ENCODE data around the gene HOXB4.
A peak's percentile ranks its signal among the peaks of the same experiment; 100 is the strongest.

HOXB4 gene

GRCh38 chr17:48620461-48621139 lies 42.5 kb upstream of the HOXB4 start:
- Histone ChIP-seq H3K36me3 (ENCODE audit: low read length) (no peaks in the 10 kb centered on the region), H3K9me2 (replicated peaks; ENCODE audit: insufficient read depth, low read length) (no peaks in the 10 kb centered on the region), H3K27me3 (ENCODE audit: low read length) (no peaks in the 10 kb centered on the region), H3K4me2 (ENCODE audit: low read depth, low read length, poor library complexity, severe bottlenecking) (no peak overlapping the region), H3K79me2 (ENCODE audit: insufficient read depth, low read length) (no peaks in the 10 kb centered on the region), H3K9ac (ENCODE audit: low read length) (no peak overlapping the region), H2AFZ (ENCODE audit: low read depth, low read length, severe bottlenecking) (no peak overlapping the region), H3F3A (ENCODE audit: insufficient read depth) (no peaks in the 10 kb centered on the region), H3K9me3 (ENCODE audit: insufficient read depth, low read length) (no peaks in the 10 kb centered on the region), H3K27ac (ENCODE audit: low read depth, low read length) (no peak overlapping the region), H4K20me1 (ENCODE audit: low read depth, low read length) (no peaks in the 10 kb centered on the region), H3K4me3 (ENCODE audit: insufficient read depth, low read length, poor library complexity, severe bottlenecking) (no peak overlapping the region)
- TF ChIP-seq CTCF (IDR thresholded peaks at IDR 0.05; ENCODE audit: insufficient read depth, low read length, poor library complexity, severe bottlenecking) (no peak), EZH2phosphoT487 (conservative IDR thresholded peaks at IDR 0.05; ENCODE audit: low read length) (no peak)

GRCh38 chr17:48619826-48620449 lies 41.8 kb upstream of the HOXB4 start:
- H2AFZ ChIP-seq (ENCODE audit: low read depth, low read length, severe bottlenecking) = no peak overlapping the region
- H3K4me3 ChIP-seq (ENCODE audit: insufficient read depth, low read length, poor library complexity, severe bottlenecking) = no peak overlapping the region
- H3K27me3 ChIP-seq (ENCODE audit: low read length) = no peaks in the 10 kb centered on the region

GRCh38 chr17:48618256-48618896 lies 40.2 kb upstream of the HOXB4 start:
- H3K9me3 ChIP-seq (ENCODE audit: insufficient read depth, low read length) = no peaks in the 10 kb centered on the region
- no peaks in the 10 kb centered on the region for H3F3A ChIP-seq (ENCODE audit: insufficient read depth)
- H3K27ac ChIP-seq (ENCODE audit: low read depth, low read length) = no peak overlapping the region
- no peak overlapping the region for H3K4me3 ChIP-seq (ENCODE audit: insufficient read depth, low read length, poor library complexity, severe bottlenecking)
- TF ChIP-seq EZH2phosphoT487 (conservative IDR thresholded peaks at IDR 0.05; ENCODE audit: low read length) (no peak), CTCF (IDR thresholded peaks at IDR 0.05; ENCODE audit: insufficient read depth, low read length, poor library complexity, severe bottlenecking) (peak; percentile 84)
- no peak overlapping the region for H3K4me2 ChIP-seq (ENCODE audit: low read depth, low read length, poor library complexity, severe bottlenecking)
- H3K36me3 ChIP-seq (ENCODE audit: low read length) = no peaks in the 10 kb centered on the region
- no peak overlapping the region for H3K9ac ChIP-seq (ENCODE audit: low read length)
- no peaks in the 10 kb centered on the region for H3K79me2 ChIP-seq (ENCODE audit: insufficient read depth, low read length)
- H3K9me2 ChIP-seq (replicated peaks; ENCODE audit: insufficient read depth, low read length) = no peaks in the 10 kb centered on the region
- no peaks in the 10 kb centered on the region for H4K20me1 ChIP-seq (ENCODE audit: low read depth, low read length)
- no peaks in the 10 kb centered on the region for H3K27me3 ChIP-seq (ENCODE audit: low read length)
- H2AFZ ChIP-seq (ENCODE audit: low read depth, low read length, severe bottlenecking) = no peak overlapping the region

More at GRCh38 chr17:48619826-48620449, 41.8 kb upstream of the HOXB4 start:
- H3K9me2 ChIP-seq (replicated peaks; ENCODE audit: insufficient read depth, low read length) = no peaks in the 10 kb centered on the region
- no peak for TF ChIP-seq EZH2phosphoT487 (conservative IDR thresholded peaks at IDR 0.05; ENCODE audit: low read length)
- TF ChIP-seq CTCF (IDR thresholded peaks at IDR 0.05; ENCODE audit: insufficient read depth, low read length, poor library complexity, severe bottlenecking) = no peak
- H4K20me1 ChIP-seq (ENCODE audit: low read depth, low read length) = no peaks in the 10 kb centered on the region
- no peak overlapping the region for H3K4me2 ChIP-seq (ENCODE audit: low read depth, low read length, poor library complexity, severe bottlenecking)
- H3K27ac ChIP-seq (ENCODE audit: low read depth, low read length) = no peak overlapping the region
- no peaks in the 10 kb centered on the region for H3K9me3 ChIP-seq (ENCODE audit: insufficient read depth, low read length)
- no peaks in the 10 kb centered on the region for H3K79me2 ChIP-seq (ENCODE audit: insufficient read depth, low read length)
- no peaks in the 10 kb centered on the region for H3F3A ChIP-seq (ENCODE audit: insufficient read depth)
- no peak overlapping the region for H3K9ac ChIP-seq (ENCODE audit: low read length)
- H3K36me3 ChIP-seq (ENCODE audit: low read length) = no peaks in the 10 kb centered on the region
